ENCODE data around the gene CERCAM.

Gene CERCAM

GRCh38 chr9:128456613-128457061 lies 36.0 kb downstream of the CERCAM start:
- DNase-seq (ENCODE audit: low spot score) = peak; percentile 96
- in situ Hi-C loops (cut with MboI; ENCODE audit: low sequenced_read_pairs, unreplicated experiment) = no loop called here
- no peak for TF ChIP-seq CTCF (IDR thresholded peaks at IDR 0.05; ENCODE audit: borderline replicate concordance, control extremely low read depth, extremely low read depth, insufficient read depth, missing control alignments)

- in situ Hi-C loops (cut with MboI; ENCODE audit: low sequenced_read_pairs, unreplicated experiment) = no loop called here
- no peak for DNase-seq (ENCODE audit: low spot score)
- TF ChIP-seq CTCF (IDR thresholded peaks at IDR 0.05; ENCODE audit: borderline replicate concordance, control extremely low read depth, extremely low read depth, insufficient read depth, missing control alignments) = no peak
These were observed 36.5 kb downstream of the CERCAM start for GRCh38 chr9:128457207-128457606.

- DNase-seq (ENCODE audit: low spot score) = no peak
- no peak for TF ChIP-seq CTCF (IDR thresholded peaks at IDR 0.05; ENCODE audit: borderline replicate concordance, control extremely low read depth, extremely low read depth, insufficient read depth, missing control alignments)
- in situ Hi-C loops (cut with MboI; ENCODE audit: low sequenced_read_pairs, unreplicated experiment) = no loop called here
These were observed 38.4 kb downstream of the CERCAM start for GRCh38 chr9:128459011-128459410.

GRCh38 chr9:128469070-128469469 lies 48.4 kb downstream of the CERCAM start:
- TF ChIP-seq CTCF (IDR thresholded peaks at IDR 0.05; ENCODE audit: borderline replicate concordance, control extremely low read depth, extremely low read depth, insufficient read depth, missing control alignments) = no peak
- in situ Hi-C loops (cut with MboI; ENCODE audit: low sequenced_read_pairs, unreplicated experiment) = no loop called here
- DNase-seq (ENCODE audit: low spot score) = no peak

GRCh38 chr9:128470560-128470959 lies 49.9 kb downstream of the CERCAM start:
- no peak for DNase-seq (ENCODE audit: low spot score)
- in situ Hi-C loops (cut with MboI; ENCODE audit: low sequenced_read_pairs, unreplicated experiment) = no loop called here
- TF ChIP-seq CTCF (IDR thresholded peaks at IDR 0.05; ENCODE audit: borderline replicate concordance, control extremely low read depth, extremely low read depth, insufficient read depth, missing control alignments) = no peak

GRCh38 chr9:128473104-128473503 lies 52.4 kb downstream of the CERCAM start:
- TF ChIP-seq CTCF (IDR thresholded peaks at IDR 0.05; ENCODE audit: borderline replicate concordance, control extremely low read depth, extremely low read depth, insufficient read depth, missing control alignments) = no peak
- in situ Hi-C loops (cut with MboI; ENCODE audit: low sequenced_read_pairs, unreplicated experiment) = no loop called here

GRCh38 chr9:128475867-128476266 lies 55.2 kb downstream of the CERCAM start:
- TF ChIP-seq CTCF (IDR thresholded peaks at IDR 0.05; ENCODE audit: borderline replicate concordance, control extremely low read depth, extremely low read depth, insufficient read depth, missing control alignments) = no peak
- DNase-seq (ENCODE audit: low spot score) = no peak
- in situ Hi-C loops (cut with MboI; ENCODE audit: low sequenced_read_pairs, unreplicated experiment) = no loop called here

More at GRCh38 chr9:128473104-128473503, 52.4 kb downstream of the CERCAM start:
- DNase-seq (ENCODE audit: low spot score) = no peak
